Measurements from ENCODE around the gene HUS1.

DNA sequence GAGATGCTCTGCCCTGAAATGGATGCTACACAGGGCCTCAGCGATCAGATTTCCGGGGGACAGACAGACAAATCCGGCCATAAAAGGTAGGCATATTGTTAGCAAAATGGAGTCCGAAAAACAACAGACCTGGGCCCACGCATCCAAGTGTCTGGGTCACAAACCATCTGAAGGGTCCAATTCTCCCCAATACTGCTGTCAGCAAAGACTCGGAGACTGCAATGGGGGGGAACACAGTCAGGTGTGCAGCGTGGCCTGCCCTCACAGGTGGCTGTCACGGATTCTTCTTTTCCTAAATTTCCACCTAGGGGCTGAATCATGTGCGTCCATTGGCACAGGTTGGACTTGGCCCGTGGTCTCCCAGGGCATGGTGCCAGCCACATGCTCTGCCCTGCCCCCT, 44.1 kb downstream of the HUS1 start:
- TF ChIP-seq EZH2 (IDR thresholded peaks at IDR 0.05) (no peak), POLR2AphosphoS5 (IDR thresholded peaks at IDR 0.05; ENCODE audit: borderline replicate concordance, low read depth, low read length) (no peak), FOXP2 (optimal IDR thresholded peaks at IDR 0.05; ENCODE audit: control extremely low read depth, extremely low read length, insufficient read depth) (no peak)
